Ascending aorta (tissue), 2 donors: ENCODE data around the gene ZSWIM5. TPM values are rescaled to one million over a fixed set of nuclear protein-coding genes. Genes with fewer than 3 reads are reported as not detected.

ENCODE experiments used
- DNase-seq, 2 donors: peaks; one replicate each; pipeline ENCODE4 v3.0.0-alpha.2; 2019; ENCODE audit warnings: low spot score in 2 of 2
- H3K27ac ChIP-seq, 2 donors: fragments of 200-600 bp; sonication (generic); one replicate each; pipeline ENCODE4 v1.5.1; 2016 to 2017; ENCODE audit warnings: mild to moderate bottlenecking in 1 of 2
- H3K27me3 ChIP-seq: fragments of 200-600 bp; sonication (generic); one replicate; pipeline ENCODE4 v1.5.1; 2017
- H3K36me3 ChIP-seq, 2 donors: fragments of 200-600 bp; sonication (generic); one replicate each; pipeline ENCODE4 v1.5.1; 2016
- H3K4me1 ChIP-seq, 2 donors: fragments of 200-600 bp; sonication (generic); one replicate each; pipeline ENCODE4 v1.5.1; 2016 to 2017; ENCODE audit warnings: mild to moderate bottlenecking in 1 of 2
- H3K4me3 ChIP-seq, 2 donors: fragments of 200-600 bp; sonication (generic); one replicate each; pipeline ENCODE4 v1.5.1; 2016 to 2017; ENCODE audit warnings: mild to moderate bottlenecking in 1 of 2
- H3K9me3 ChIP-seq, 2 donors: fragments of 200-600 bp; sonication (generic); one replicate each; pipeline ENCODE4 v1.5.1; 2016
- intact Hi-C: fragments of 100-400 bp; cut with DNase I; formaldehyde crosslinking; loops from one replicate; pipeline ENCODE4 v1.15.1; 2023
- total RNA-seq: library from RNA; depleted of rRNA; stranded (reverse); fragments of >200 nt; gene quantifications from one replicate; pipeline ENCODE4 v1.1.0, GENCODE V29; 2016
- TF ChIP-seq, protein P1 (sequence below), 3 experiments: fragments of 200-600 bp in 2 of 3; fragments of 450-650 bp in 1 of 3; sonication (generic) in 2 of 3; IDR thresholded peaks; one replicate each; pipeline ENCODE4 v1.5.1; 2016 to 2019; ENCODE audit warnings: antibody characterized with exemption in 3 of 3, mild to moderate bottlenecking in 1 of 3, moderate library complexity in 1 of 3

ZSWIM5 gene
- total RNA-seq, 1 donor from 2014 or later, result 1.2 TPM

DNA sequence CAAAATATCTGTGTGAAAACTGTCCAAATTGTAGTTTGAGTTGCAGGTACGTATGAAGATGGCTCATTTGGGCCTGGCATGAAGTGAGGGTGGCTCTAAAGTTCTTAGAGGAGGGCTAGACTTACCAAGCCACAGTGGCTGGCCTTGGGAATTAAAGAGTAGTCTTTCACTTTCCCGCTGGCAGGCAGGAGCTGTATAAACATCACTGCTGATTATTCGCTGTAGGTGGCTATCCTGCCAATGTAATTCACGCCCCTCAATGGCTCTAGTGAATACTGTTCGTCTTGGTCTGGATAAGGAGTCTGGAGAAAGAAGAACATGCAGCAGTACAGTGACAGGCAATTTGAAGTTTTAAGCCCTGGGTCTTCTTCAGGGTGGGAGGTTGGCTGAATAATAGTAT is 163.3 kb downstream of the ZSWIM5 start:
- Histone ChIP-seq H3K9me3 (no peaks in the 10 kb centered on the region), H3K4me3 (no peak overlapping the region), H3K4me1 (no peaks in the 10 kb centered on the region), H3K27me3 (no peaks in the 10 kb centered on the region), H3K27ac (no peak overlapping the region), H3K36me3 (no peaks in the 10 kb centered on the region)
- TF ChIP-seq, protein P1, sequence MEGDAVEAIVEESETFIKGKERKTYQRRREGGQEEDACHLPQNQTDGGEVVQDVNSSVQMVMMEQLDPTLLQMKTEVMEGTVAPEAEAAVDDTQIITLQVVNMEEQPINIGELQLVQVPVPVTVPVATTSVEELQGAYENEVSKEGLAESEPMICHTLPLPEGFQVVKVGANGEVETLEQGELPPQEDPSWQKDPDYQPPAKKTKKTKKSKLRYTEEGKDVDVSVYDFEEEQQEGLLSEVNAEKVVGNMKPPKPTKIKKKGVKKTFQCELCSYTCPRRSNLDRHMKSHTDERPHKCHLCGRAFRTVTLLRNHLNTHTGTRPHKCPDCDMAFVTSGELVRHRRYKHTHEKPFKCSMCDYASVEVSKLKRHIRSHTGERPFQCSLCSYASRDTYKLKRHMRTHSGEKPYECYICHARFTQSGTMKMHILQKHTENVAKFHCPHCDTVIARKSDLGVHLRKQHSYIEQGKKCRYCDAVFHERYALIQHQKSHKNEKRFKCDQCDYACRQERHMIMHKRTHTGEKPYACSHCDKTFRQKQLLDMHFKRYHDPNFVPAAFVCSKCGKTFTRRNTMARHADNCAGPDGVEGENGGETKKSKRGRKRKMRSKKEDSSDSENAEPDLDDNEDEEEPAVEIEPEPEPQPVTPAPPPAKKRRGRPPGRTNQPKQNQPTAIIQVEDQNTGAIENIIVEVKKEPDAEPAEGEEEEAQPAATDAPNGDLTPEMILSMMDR (IDR thresholded peaks at IDR 0.05), result no peak
- DNase-seq, result no peak
- intact Hi-C loops, result no loop called here

DNA sequence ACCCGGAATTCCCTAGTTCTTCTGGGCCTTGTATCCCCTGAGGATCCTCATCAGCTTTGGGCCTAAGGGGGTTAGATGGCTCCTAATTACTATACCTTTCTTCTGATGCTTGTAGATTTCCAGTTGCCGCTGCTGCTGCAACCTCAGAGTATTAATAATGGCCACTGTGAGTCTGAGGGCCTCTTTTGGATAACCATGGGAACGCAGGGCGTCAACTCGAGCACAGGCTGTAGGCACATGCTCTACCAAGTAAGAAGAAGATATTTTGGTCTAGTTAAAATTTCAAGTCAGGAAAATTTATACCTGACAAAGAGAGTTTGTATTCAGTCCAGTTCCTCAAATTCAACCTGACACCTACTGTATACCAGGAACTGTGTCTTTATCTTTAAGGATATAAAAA is 166.1 kb downstream of the ZSWIM5 start:
- Histone ChIP-seq H3K9me3 (no peaks in the 10 kb centered on the region), H3K27me3 (no peaks in the 10 kb centered on the region), H3K4me3 (no peak overlapping the region), H3K36me3 (peaks cover 2 to 5% of the 10 kb centered on the region in 2 donors), H3K4me1 (no peaks in the 10 kb centered on the region), H3K27ac (no peak overlapping the region)
- intact Hi-C loops, result no loop called here
- DNase-seq, result no peak
- TF ChIP-seq, protein P1 (IDR thresholded peaks at IDR 0.05), result no peak

DNA sequence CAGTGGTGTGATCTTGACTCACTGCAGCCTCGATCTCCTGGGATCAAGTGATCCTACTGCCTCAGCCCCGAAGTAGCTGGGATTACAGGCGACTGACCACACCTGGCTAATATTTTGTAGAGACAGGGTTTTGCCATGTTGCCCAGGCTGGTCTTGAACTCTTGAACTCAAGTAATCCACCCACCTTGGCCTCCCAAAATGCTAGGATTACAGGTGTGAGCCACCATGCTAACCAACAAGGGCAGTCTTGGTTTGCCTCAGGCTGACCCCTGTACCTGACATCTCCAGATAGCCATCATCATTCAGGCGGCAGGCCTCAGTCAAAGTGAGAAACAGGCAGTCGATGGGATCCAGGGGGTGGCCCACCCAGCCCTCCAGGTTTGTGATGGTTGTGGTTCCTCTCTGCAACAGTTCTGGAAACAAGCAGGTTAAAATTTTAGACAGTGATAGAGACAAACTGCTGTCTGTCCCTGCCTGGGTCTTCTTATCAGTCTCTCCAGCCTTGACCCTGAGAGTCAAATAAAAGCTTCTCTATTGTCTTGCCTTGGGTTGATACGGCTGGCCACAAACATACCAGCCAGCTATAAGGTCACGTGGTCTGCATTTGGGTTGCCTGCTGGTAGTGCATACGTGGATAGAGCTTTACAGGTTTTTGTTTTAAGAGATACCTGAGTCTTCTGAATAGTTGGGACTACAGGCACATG is 167.6 kb downstream of the ZSWIM5 start:
- no peak overlapping the region for H3K27ac ChIP-seq
- TF ChIP-seq, protein P1 (IDR thresholded peaks at IDR 0.05), result no peak
- intact Hi-C loops, result no loop called here

DNA sequence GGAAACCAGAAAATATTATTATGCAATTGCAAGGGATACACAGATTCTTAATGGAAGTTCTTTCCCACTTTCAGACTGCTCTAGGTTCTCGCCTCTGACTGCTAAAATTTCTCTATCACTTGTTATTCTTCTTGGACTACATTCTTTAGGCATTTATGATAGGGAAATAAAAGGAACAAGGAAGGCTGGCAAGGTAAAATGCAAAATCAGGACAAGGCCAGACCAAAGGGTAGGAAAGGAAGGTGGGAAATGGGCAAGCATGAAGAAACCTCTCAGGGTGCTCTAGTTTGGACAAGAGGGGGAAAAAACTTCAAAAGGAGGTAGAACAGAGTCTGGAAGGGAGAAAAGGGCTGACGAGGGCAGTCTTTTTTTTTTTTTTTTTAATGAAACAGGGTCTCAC is 168.2 kb downstream of the ZSWIM5 start:
- TF ChIP-seq, protein P1 (IDR thresholded peaks at IDR 0.05), result no peak
- peaks cover 2 to 10% of the 10 kb centered on the region in 2 donors for H3K36me3 ChIP-seq
- no peak overlapping the region for H3K4me3 ChIP-seq
- no peaks in the 10 kb centered on the region for H3K4me1 ChIP-seq
- no peak overlapping the region for H3K27ac ChIP-seq
- no peak for DNase-seq
- no peaks in the 10 kb centered on the region for H3K27me3 ChIP-seq
- H3K9me3 ChIP-seq, result no peaks in the 10 kb centered on the region
- intact Hi-C loops, result no loop called here

More for the DNA sequence above, 167.6 kb downstream of the ZSWIM5 start:
- H3K36me3 ChIP-seq, result peaks cover 2 to 10% of the 10 kb centered on the region in 2 donors
- H3K4me1 ChIP-seq, result no peaks in the 10 kb centered on the region
- H3K9me3 ChIP-seq, result no peaks in the 10 kb centered on the region
- no peaks in the 10 kb centered on the region for H3K27me3 ChIP-seq
- no peak for DNase-seq
- H3K4me3 ChIP-seq, result no peak overlapping the region

DNA sequence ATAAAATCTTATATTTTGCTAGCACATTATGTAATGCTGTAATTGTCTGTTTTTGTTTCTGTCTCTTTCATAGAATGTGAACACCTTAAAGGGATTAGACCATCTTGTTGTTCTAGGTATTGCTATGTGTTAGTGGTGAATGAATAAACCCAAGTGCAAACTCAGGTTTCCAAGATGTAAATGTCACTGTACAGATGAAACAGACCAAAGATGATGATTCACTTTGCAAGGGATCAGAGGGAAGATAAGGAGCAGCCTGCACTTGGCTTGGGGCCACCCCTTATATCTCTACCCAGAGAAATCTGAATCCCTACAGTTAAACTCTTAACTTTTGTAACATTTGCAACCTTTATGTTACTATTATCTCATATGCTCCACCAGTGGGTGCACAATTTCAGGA is 168.9 kb downstream of the ZSWIM5 start:
- Histone ChIP-seq H3K4me1 (no peaks in the 10 kb centered on the region), H3K9me3 (no peaks in the 10 kb centered on the region), H3K36me3 (peaks cover 2 to 10% of the 10 kb centered on the region in 2 donors), H3K27me3 (no peaks in the 10 kb centered on the region), H3K27ac (no peak overlapping the region), H3K4me3 (no peak overlapping the region)
- TF ChIP-seq, protein P1 (IDR thresholded peaks at IDR 0.05), result no peak
- intact Hi-C loops, result no loop called here
- no peak for DNase-seq
